ENCODE data around the gene IFT81.

GRCh38 chr12:110266381-110266960, 142.3 kb downstream of the IFT81 start:
- no peak for TF ChIP-seq CTCF (IDR thresholded peaks at IDR 0.05)
- no peak for TF ChIP-seq EZH2 (IDR thresholded peaks at IDR 0.05; ENCODE audit: borderline replicate concordance, insufficient read depth, low read depth, low read length, poor library complexity, severe bottlenecking)

Measured in B cell (primary cell).